ENCODE data around the gene GNG14. TPM values are rescaled to one million over a fixed set of nuclear protein-coding genes. Genes with fewer than 3 reads are reported as not detected.
"Not testable (repeated sequence)": the region's sequence is repeated elsewhere in the genome, so short reads cannot be mapped to it uniquely, and the experiment has no call there.

Gene GNG14
- not detected for total RNA-seq

DNA sequence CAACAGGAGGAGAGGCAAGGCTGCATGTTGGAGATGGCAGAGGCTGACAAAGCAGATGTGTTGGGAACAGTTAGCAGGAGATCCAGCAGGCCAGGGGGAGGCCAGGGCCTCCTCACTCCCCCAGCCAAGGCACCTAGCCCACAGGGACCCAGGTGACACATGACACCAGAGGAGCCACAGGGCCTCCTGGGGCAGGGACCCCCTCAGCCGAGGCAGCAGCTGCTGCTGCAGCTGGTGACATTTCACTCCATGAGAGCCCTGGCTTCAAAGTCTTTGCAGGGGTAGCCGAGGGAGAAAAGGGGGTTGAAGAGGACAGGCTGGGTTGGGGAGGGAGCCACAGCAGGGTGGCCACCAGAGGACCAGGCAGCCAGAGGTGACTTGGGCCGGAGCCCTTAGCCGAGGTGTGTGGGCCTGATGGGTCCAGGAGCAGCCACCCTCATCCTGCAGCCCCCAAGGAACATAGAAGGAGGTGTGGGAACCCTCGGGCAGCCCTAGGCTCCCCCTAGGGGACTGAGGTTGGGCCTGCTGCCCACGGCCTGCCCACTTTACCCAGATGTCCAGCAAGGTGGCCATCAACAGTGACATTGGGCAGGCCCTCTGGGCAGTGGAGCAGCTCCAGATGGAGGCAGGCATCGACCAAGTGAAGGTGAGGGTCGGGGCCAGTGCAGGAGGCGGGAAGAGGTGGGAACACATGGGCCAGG is at the start of gene GNG14:
Gene GNG14, plus strand, starts transcription at position 503 of the 701 bp plus-strand sequence. Its CDS starts 51 bp downstream, at position 554.
- no peak for DNase-seq

DNA sequence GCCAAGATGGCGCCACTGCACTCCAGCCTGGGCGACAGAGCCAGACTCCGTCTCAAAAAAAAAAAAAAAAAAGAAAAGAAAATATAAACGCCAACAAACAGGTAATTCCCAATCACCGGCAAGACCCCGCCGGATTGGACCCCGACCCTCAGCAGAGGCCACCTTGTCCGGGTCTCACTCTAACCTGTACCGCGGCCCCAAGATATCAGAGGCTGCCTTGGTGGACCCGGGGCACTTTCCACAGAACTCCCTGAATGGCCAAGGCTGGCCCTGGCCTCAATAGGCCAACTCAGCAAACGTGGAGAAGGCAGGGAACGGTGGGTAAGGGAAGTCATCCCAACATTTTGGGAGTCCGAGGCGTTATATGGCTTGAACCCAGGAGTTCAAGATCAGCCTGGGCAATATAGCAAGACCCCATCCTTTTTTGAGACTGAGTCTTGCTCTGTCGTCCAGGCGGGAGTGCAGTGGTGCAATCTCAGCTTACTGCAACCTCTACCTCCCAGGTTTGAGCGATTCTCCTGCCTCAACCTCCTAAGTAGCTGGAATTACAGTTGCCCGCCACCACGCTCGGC is 49.1 kb upstream of the GNG14 start:
- no peak for DNase-seq

DNA sequence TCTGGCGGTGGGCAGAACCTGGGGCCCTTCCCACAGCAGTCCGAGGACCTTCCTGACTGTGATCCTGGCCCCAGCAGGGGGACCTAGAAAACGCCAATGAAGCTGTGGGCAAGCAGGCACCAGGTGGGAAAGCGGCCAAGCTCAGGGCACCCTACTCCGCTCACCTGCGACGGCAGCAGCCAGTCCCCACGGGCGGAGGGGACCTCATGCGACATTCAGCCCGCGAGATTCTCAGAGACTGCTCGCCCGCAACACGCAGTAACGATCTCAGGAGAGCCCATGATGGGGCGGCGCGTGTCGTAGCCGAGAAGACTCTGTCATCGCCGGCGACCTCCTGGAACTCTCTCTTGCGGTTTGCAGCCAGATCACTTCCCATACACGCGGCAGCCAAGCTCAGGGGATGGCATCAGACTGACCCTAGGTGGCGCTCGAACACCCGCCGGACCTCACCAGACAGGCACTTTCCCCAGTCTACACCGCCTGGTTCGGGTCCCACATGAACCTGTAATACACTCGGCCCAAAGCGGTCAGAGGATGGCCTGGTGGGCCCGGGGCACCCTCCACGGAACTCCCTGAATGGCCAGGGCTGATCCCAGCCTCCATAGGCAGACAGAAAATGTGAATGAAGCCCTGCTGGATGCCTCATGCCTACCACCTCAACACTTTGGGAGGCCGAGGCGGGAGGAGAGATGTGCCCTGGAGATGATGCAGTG is 47.7 kb upstream of the GNG14 start:
- peak; percentile 83 for DNase-seq

DNA sequence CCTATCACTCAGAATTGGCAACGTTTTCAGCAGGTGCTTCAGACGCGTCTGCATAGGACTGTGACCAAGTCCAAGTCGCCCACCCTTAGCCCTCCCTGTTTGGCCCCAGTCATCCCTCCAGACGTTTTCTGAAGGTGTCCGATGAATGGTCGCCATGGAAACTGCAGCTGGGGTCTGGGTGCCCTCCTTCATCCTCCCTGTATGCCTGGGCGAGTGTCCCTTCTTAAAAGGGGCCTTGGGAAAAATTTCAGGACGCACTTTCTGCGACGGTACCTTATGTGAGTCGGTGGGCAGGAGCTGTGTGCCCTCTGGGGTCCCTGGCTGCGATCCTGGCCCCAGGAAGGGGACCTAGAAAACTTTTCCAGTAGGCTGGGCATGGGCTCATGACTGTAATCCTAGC is 46.3 kb upstream of the GNG14 start:
- no peak for DNase-seq

DNA sequence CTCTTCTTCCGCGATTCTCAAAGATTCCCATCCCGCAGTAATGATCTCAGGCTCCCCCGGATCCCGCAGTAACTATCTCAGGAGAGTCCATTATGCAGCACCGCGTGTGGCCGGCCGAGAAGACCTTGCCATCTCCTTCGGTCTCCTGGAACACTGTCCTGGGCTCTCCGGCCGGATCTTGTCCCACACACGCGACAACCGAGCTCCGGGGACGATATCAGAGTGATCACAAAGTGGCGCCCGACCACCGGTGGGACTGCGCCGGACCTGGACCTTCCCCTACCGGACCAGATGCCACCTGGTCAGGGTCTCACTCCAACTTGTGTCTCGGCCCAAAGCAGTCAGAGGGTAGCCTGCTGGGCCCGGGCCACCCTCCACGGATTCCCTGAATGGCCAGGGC is 45.3 kb upstream of the GNG14 start:
- DNase-seq, result no peak

DNA sequence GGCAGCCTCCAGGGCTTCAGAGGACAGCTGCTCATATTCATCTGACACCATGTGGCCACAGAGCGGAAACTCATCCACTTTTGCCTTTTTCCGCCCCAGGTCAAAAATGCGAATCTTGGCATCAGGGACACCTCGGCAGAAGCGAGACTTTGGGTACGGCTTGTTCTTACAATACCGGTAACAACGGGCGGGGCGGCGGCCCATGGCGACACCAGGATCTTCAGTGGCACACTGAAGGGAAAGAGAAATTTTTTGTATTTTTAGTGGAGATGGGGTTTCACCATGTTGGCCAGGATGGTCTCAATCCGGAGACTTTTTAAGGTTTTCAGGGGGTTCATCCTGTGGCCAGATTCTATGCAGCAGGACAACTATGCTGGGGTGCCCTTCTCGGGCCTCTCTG is 44.1 kb upstream of the GNG14 start:
- not testable (repeated sequence) for DNase-seq

DNA sequence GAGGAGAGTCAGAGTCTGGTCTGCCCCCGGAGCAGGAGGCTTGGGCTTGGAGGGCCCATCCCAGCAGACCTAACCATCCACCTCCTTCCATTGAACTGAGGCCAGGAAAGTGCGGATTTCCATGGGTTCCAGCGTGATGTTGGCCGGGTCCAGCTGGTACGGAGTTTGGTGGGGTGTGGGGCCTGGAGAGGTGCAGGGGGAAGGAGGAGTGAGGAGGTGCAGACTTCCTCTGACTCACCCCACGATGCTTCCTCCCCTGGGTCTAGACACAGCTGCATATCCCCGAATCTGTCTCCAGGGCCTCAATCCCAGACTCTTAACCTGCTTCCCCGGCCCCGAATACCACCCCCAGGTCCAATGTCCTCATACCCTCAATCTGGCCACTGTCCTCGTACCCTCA is 41.2 kb upstream of the GNG14 start:
- no peak for DNase-seq

DNA sequence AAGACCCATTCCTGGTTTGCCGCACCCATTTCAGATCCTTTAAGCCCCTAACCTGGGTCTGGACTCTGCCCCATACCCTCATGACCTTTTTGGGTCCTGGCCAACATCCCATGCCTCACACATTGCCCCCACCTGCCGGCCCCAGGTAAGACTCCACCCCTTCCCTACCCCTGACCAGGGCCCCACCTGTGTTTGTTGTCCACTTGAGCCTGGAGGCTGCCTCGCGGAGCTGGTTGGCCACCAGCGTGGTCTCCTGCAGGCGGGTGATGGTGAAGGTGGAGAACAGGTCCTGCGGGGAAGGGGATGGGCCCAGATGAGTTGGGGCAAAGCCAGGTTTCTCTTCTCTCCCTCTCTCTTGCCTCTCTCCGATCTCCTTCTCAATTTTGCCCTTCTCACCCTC is 40.8 kb upstream of the GNG14 start:
- no peak for DNase-seq

DNA sequence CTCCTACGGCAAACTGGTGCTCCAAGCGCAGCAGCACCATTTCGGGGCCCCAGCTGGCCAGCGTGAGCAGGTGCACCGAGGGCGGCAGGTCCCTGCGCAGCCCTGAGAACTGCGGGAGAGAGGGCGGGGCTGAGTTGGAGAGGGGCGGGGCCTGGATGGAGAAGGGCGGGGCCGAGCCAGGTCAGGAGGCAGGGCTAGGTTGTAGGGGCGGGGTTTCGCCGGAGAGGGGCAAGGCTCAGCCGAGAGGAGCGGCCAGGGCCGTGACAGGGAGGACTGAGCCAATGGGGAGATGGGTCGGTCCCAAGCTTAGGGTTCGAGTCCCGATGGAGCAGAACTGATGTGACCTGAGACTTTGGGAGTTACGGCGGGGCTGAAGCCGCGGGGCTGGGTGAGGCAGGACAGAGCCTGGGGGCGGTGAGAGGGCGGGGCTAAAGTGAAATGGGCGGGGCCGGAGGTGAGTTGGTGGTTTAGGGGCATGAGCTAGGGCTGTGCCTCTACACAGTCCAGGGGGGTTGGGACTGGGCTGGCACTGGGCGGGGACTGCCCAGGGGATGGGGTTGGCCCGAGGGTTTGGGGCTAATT is 40.2 kb upstream of the GNG14 start:
- peak; percentile 41 for DNase-seq

DNA sequence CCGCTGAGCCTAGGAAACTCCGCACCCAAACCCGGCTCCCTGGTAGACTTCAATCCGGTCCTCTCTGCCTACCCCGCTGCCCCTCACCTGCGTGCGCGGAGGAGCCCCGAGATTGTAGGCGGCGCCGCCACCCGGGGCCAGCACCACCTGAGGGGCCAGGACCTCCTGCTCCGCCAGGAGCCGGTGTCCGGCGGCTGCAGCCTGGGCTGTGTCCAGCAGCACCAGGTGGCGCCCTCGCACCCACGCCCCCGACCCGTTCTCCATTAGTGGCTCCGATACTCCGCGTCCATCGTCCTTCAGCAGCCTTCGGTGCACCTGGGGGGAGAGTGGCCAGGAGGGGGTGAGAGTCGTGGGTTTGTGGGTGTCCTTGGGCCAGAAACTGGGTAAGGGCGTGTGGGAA is 39.7 kb upstream of the GNG14 start:
- DNase-seq, result no peak

DNA sequence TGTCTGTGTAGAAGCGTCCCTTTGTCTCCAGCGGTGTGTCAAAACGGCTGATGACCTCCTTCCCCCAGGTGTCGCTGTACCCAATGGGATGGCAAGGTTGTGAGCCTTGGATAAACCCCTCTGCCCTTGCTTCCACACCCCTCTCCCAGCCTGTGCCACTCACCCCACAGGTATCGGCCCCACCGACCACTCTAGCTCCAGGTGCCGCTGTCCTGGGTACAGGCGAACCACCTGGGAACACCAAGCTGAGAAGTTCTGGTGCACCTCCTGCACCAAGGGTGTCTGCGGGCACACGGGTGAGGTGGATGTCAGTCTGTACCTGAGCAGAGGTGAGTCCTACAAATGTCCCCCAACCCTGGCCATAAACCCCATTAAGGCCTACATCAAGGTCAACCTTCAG is 37.9 kb upstream of the GNG14 start:
- no peak for DNase-seq

DNA sequence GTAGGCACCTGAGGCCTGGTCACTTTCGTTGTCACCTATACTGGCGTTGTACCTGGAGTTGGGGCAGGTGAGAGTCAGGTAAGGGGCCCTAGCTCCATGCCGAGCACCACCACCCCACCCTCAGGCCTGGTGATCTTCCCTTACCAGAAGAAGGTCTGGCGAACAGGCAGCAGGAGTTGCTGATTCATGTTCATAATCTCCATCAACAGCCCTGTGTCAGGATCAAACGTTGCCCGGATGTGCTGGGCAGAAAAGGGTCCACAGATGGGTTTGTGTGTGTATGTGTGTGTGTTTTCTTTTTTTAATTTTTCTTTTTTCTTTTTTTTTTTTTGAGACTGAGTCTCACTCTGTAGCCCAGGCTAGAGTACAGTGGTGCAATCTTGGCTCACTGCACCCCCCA is 35.6 kb upstream of the GNG14 start:
- no peak for DNase-seq

DNA sequence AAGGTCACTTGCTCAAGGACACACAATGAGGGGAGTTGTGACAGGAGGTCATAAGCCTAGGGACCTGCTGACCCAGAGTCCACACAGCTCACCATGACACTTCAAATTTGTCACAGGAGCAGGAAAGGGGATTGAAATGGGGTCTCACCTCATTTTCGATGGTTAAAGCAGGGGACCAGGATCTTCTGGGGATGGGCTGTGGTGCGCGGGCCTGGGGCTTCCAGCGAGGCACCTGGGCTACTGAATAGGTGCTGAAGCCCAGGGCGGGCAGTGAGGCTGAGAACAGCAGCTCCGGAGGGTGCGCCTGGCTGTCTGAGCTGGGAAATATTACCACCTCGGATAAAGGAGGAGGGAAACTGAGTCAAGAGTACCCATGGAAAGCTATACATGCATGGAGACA is 32.3 kb upstream of the GNG14 start:
- no peak for DNase-seq

DNA sequence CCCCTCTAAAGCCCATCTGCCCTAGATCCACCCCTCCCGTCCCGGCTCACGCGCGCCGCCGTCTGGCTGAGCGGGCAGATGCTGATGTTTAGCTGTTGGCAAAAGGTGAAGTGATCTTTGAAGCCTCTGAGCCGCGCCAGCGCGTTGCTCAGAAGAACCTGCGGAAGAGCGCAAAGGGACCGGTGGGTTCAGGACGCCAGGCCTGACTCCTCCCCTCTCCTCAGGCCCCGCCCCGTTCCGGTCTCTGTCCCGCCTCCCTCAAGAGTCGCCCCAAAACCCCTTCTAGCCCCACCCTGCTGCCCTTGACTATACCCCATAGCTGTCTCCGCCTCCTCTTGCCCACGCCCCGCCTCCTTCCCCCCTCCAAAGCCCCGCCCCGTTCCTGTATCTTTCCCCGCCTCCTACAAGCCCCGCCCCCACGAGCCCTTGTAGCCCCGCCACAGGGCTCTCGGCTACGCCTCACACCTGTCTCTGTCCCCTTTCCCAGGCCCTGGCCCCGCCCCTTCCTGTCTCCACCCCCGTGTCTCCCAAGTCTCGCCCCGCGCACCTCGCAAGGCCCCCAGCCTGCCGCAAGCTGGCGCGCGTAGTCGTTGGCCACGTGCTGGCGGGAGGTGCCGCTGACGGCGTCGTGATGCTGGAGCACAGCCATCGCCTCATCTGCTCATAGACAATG is 30.8 kb upstream of the GNG14 start:
- DNase-seq, result no peak

DNA sequence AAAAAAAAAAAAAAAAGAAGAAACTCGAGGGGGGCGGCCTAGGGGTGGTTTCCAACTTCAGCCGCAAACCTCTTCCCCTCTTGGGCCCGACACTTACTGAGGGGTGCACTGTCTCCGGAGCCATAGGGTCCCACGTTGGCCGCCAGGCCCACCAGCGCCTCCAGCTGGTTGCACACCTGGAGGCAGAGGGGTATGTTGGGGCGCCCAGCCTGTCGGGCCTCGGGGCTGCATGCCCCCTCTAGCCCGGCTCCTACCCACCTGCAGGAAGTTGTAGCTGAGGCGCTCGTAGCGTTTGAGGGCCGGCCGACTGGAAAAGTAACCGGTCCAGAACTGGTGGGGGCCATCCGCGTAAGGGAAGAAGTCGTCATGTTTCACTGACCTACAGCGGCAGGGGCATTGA is 29.8 kb upstream of the GNG14 start:
- no peak for DNase-seq

DNA sequence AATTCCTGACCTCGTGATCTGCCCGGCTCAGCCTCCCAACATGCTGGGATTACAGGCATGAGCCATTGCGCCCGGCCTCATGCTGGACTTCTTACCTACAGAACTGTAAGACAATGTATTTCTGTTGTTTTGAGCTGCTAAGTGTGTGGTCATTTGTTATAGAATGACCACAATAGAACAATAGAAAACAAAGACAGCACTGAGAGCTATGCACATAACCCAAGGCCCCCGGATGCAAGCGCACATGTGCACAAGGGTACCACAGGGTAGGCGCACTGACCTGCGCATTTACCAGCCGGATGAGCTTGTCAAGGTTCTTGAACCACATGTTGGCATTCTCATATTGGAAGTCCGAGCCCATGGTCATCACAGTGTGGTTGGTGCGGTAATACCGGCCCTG is 26.8 kb upstream of the GNG14 start:
- DNase-seq, result no peak

DNA sequence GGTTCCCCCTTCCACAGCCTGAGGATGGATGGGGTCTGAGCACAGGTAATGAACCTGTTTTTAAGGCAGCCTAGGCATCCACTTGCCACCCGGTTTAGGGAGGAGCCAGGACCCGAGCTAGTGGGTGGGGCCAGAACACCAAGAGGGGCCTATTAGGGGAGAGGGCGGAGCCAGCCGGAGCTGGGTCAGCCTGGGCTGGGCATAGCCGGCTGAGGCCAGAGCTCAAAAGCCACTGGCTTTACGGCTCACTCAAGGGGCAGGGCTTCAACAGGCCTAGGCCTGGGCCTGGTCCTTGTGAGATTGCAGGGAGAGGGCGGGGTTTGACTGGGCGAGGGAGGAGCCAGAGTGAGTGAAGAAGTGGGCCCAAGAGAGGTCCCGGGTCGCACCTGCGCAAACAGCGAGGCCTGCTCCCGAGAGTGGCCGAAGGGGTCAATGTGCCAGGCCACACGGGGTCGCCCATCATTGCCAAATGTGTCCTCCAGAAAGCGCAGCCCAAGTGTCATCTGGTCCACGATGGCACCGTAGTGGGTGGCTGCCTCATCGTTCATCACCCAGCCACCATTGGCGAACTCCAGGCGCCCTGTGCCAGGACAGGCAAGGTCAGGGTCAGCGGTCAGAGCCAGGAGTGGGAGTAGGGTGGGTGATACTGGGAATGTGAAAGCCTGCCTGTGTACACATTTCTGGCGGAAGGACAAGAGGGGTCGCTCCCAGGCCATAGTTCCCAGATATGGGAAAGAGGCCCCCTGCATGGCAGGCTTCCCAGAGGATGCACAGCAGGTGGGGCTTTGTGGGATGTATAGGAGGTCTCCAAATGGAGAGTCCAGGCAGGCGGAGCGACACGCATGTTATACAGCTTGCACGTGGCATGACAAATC is 23.2 kb upstream of the GNG14 start:
- DNase-seq, result no peak

DNA sequence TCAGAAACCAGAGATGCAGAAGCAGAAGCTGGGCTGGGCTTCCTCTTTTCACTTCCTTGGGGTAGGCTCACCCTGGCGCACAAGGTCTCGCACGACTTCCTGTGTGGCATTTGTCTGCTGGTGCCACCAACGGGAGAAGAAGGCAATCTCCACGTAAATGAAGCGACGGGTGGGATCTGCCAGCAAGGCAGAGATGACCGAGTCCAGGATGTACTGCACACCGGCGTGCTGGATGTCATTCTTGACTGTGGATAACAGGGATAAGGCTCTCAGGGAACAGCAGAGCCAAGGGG is 22.6 kb upstream of the GNG14 start:
- DNase-seq, result no peak

DNA sequence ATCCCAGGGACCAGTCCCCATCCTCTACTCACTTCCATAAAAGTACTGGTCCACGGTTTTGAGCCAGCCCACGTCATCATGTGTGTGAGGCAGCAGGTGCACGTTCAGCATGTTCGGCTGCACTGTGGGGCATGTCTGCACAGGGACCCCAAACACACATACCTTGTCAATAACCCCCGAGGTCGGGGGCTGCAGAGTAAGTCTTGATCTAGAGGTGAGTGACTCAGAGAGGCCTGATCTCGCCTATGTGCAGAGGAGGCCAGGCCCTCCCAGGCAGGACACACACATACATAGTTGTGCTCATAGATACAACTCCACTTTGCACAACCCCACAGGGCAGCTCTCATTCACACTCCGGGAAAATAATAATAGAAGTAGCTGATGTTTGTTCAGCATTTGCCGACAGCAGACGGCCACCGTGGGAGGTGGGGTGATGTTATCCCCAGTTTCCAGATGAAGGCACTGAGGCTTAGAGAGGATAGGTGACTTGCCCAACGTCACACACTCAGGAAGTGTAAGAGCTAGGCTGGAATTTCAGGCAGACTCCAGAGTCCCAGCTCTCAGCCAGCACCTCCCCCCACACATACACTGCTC is 22.0 kb upstream of the GNG14 start:
- DNase-seq, result no peak

DNA sequence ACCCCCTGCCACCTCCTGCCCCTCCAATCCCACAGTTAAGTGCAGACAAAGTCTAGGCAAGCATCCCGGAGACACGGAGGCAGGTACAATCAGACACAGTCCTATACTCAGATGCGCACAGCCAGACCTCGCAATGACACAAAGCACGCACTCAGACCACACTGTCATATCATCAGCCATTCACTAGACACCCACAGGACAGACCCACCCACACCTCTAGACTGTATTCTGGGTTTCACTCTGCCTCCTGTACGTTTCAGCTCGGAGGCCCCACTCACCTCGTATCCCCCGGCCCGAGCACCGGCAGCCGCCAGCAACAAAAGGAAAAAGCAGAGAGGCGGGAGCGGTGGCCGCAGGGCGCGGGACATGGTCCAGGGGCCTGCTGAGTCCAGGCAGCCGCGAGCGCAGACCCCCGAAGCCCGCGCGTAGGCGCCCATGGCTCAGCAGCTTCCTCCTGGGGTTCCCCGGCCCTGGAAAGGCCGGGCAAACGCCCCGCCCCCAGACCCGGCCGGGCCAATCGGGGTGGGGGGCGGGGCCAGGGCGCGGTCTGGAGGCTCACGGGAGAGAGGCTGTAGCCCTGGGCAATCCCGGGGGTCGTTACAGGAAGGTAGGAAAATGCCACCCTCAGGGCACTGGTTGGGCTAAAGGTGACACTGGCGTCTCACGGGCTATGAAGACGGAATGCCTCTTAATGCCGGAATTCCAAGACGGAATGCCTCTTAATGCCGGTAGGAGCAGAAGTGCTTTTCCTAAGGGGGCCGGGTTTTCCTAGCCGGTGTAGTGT is 21.3 kb upstream of the GNG14 start, which contains the start of the genes MAN2B1 and WDR83:
Gene MAN2B1, minus strand, starts transcription at position 478 of the 784 bp plus-strand sequence. Its CDS starts 41 bp downstream, at position 437.
Gene WDR83, plus strand, starts transcription at position 543 of the 784 bp plus-strand sequence. CDS start 2,984 bp downstream, outside the sequence.
- peak; percentile 89 for DNase-seq
